K562 (cell line): ENCODE data around the gene ZCWPW1. TPM values are rescaled to one million over a fixed set of nuclear protein-coding genes. Genes with fewer than 3 reads are reported as not detected.

Source experiments
- ARNT ChIP-seq, 2 experiments: fragments of 450-650 bp; IDR thresholded peaks; 2 replicates each; pipeline ENCODE4 v1.6.1; 2016; ENCODE audit warnings: mild to moderate bottlenecking in 1 of 2
- BACH1 ChIP-seq: fragments of 200-800 bp; sonication (Bioruptor generic); IDR thresholded peaks from 2 replicates; pipeline ENCODE4 v1.6.1; 2016; ENCODE audit warnings: missing genetic modification characterization, missing compliant biosample characterization
- BHLHE40 ChIP-seq: IDR thresholded peaks from 2 replicates; pipeline ENCODE4 v1.6.1; 2011; ENCODE audit warnings: low read length, improper control_type of control experiment
- CBFB ChIP-seq: sonication (generic); formaldehyde crosslinking; IDR thresholded peaks from 2 replicates; pipeline ENCODE4 v1.4.0; 2020; ENCODE audit warnings: mild to moderate bottlenecking, missing genetic modification reagents
- CBX2 ChIP-seq: fragments of 200-600 bp; sonication (generic); IDR thresholded peaks from one replicate; pipeline ENCODE4 v1.6.1; 2012; ENCODE audit warnings: mild to moderate bottlenecking, low read length, inconsistent platforms; ENCODE audit not compliant: insufficient read depth, poor library complexity, severe bottlenecking
- CHCHD3 ChIP-seq: fragments of 250-450 bp; sonication (Bioruptor Pico); IDR thresholded peaks from 2 replicates; pipeline ENCODE4 v2.1.2; 2022; ENCODE audit warnings: mild to moderate bottlenecking
- E2F5 ChIP-seq: sonication (generic); formaldehyde crosslinking; IDR thresholded peaks from 2 replicates; pipeline ENCODE4 v1.8.0; 2022; ENCODE audit warnings: mild to moderate bottlenecking, missing genetic modification reagents
- HCFC1 ChIP-seq: IDR thresholded peaks from 2 replicates; pipeline ENCODE4 v1.6.1; 2012; ENCODE audit warnings: low read depth, low read length, improper control_type of control experiment
- HMGN3 ChIP-seq: IDR thresholded peaks from 2 replicates; pipeline ENCODE4 v1.6.1; 2011; ENCODE audit warnings: borderline replicate concordance, low read depth, mild to moderate bottlenecking, mixed read lengths, low read length; ENCODE audit not compliant: insufficient read length; ENCODE audit errors: extremely low read depth
- L3MBTL2 ChIP-seq: fragments of 450-650 bp; IDR thresholded peaks from 2 replicates; pipeline ENCODE4 v1.6.1; 2016; ENCODE audit warnings: mild to moderate bottlenecking, moderate library complexity
- MBD1 ChIP-seq: fragments of 250-450 bp; sonication (Bioruptor Pico); IDR thresholded peaks from 2 replicates; pipeline ENCODE4 v1.8.0; 2022; ENCODE audit warnings: inconsistent platforms
- MXD1 ChIP-seq: fragments of 250-450 bp; sonication (Bioruptor Pico); IDR thresholded peaks from 2 replicates; pipeline ENCODE4 v1.8.0; 2021; ENCODE audit warnings: borderline replicate concordance, mild to moderate bottlenecking, moderate library complexity; ENCODE audit not compliant: poor library complexity, severe bottlenecking
- NFYB ChIP-seq: IDR thresholded peaks from 2 replicates; pipeline ENCODE4 v1.6.1; 2011; ENCODE audit warnings: mild to moderate bottlenecking, moderate library complexity; ENCODE audit not compliant: insufficient read length; ENCODE audit errors: extremely low read depth
- NR2C1 ChIP-seq, 2 experiments: fragments of 450-650 bp; IDR thresholded peaks; 2 replicates each; pipeline ENCODE4 v1.6.1; 2017; ENCODE audit warnings: mild to moderate bottlenecking in 2 of 2, antibody characterized with exemption in 1 of 2, inconsistent platforms in 1 of 2, missing compliant biosample characterization in 1 of 2, missing genetic modification characterization in 1 of 2
- POLR2A ChIP-seq: fragments of 450-650 bp; conservative IDR thresholded peaks from 2 replicates; pipeline ENCODE4 v1.6.1; 2016
- POLR2AphosphoS2 ChIP-seq: IDR thresholded peaks from 2 replicates; pipeline ENCODE4 v1.6.1; 2012; ENCODE audit warnings: low read length, improper control_type of control experiment
- SAP30 ChIP-seq: fragments of 200-600 bp; sonication (generic); IDR thresholded peaks from 2 replicates; pipeline ENCODE4 v1.6.1; 2012; ENCODE audit warnings: borderline replicate concordance, low read depth, mild to moderate bottlenecking, moderate library complexity, low read length, control low read depth, inconsistent platforms; ENCODE audit not compliant: insufficient read depth, poor library complexity, severe bottlenecking
- SFPQ ChIP-seq: fragments of 200-400 bp; formaldehyde crosslinking; IDR thresholded peaks from 2 replicates; pipeline ENCODE4 v1.6.1; 2017; ENCODE audit warnings: mild to moderate bottlenecking, low read depth, low read length, moderate library complexity
- SMARCA4 ChIP-seq: fragments of 450-650 bp; IDR thresholded peaks from 2 replicates; pipeline ENCODE4 v1.6.1; 2016
- SNRNP70 ChIP-seq: fragments of 200-400 bp; formaldehyde crosslinking; optimal IDR thresholded peaks from 2 replicates; pipeline ENCODE3; 2017; ENCODE audit warnings: low read depth, low read length
- SUPT5H ChIP-seq: fragments of 450-650 bp; IDR thresholded peaks from 2 replicates; pipeline ENCODE4 v1.6.1; 2016
- TCF7 ChIP-seq: sonication (generic); IDR thresholded peaks from 2 replicates; pipeline ENCODE4 v1.6.1; 2016; ENCODE audit warnings: antibody characterized with exemption, borderline replicate concordance
- XRCC3 ChIP-seq: fragments of 450-650 bp; IDR thresholded peaks from 2 replicates; pipeline ENCODE4 v1.6.1; 2017; ENCODE audit warnings: mild to moderate bottlenecking, moderate library complexity
- ZBTB12 ChIP-seq: fragments of 250-450 bp; sonication (Bioruptor Pico); IDR thresholded peaks from 2 replicates; pipeline ENCODE4 v1.4.0; 2020
- ZNF174 ChIP-seq: fragments of 250-450 bp; sonication (Bioruptor Pico); IDR thresholded peaks from 2 replicates; pipeline ENCODE4 v1.4.0; 2020; ENCODE audit warnings: mild to moderate bottlenecking
- polyA plus RNA-seq, 8 experiments: library from polyadenylated mRNA; depleted of rRNA in 4 of 8; stranded (reverse) in 5 of 8; unstranded in 3 of 8; fragments of >200 nt; fragmentation: Nextera tagmentation in 2 of 8; fragmentation: Illumina TruSeq in 1 of 8; extraction: Ambion mirVana in 2 of 8; extraction: Trizol in 1 of 8; gene quantifications; 2 replicates each; pipeline versions ENCODE4 v1.2.1 to v1.2.3, GENCODE V29; 2011 to 2014; ENCODE audit warnings: inconsistent platforms in 1 of 8, missing spikeins in 1 of 8
- total RNA-seq, 7 experiments: library from RNA; depleted of rRNA in 6 of 7; stranded (reverse); fragments of >200 nt in 6 of 7; fragmentation: Illumina TruSeq in 2 of 7; extraction: Trizol in 2 of 7; gene quantifications; 2 replicates each; pipeline versions ENCODE4 v1.2.1 to v1.2.3, GENCODE V29; 2011 to 2021; ENCODE audit warnings: low replicate concordance in 1 of 7

ZCWPW1 gene
- total and polyA plus RNA-seq, 9 of the 15 experiments (the other 6 are each of a cell fraction or from before 2014, with no cell fraction given): 0.18 to 1.7 (median 1.2) TPM

GRCh38 chr7:100351657-100352058, 76.8 kb downstream of the ZCWPW1 start (continued):
- peak; percentile 56; the same call in 1 of the 2 replicates for TF ChIP-seq POLR2A
- no peak for TF ChIP-seq MBD1
- TF ChIP-seq ZNF174 (CRISPR knock-in tag): no peak
- TF ChIP-seq BHLHE40: no peak
- no peak for TF ChIP-seq POLR2AphosphoS2
- TF ChIP-seq SMARCA4: no peak
- no peak for TF ChIP-seq TCF7
- TF ChIP-seq HCFC1: no peak
- no peak for TF ChIP-seq L3MBTL2
- TF ChIP-seq NR2C1 (IDR thresholded peaks at IDR 0.05): no peak
- no peak for TF ChIP-seq NR2C1 (tag; IDR thresholded peaks at IDR 0.05)
- no peak for TF ChIP-seq ZBTB12 (CRISPR knock-in tag)
- no peak for TF ChIP-seq SFPQ
- no peak for TF ChIP-seq SNRNP70
- no peak for TF ChIP-seq CHCHD3 (CRISPR knock-in tag)
- no peak for TF ChIP-seq CBX2
- TF ChIP-seq MXD1: no peak
- TF ChIP-seq SUPT5H: peak; percentile 49; the same call in 1 of the 2 replicates
- no peak for TF ChIP-seq ARNT (IDR thresholded peaks at IDR 0.05)
- no peak for TF ChIP-seq E2F5 (CRISPR knock-in tag)
- no peak for TF ChIP-seq SAP30
- TF ChIP-seq CBFB: no peak
- TF ChIP-seq NFYB: no peak
- no peak for TF ChIP-seq XRCC3
- TF ChIP-seq HMGN3: no peak
- TF ChIP-seq BACH1: no peak
